Chondrocyte (in vitro differentiated cells): Measurements from ENCODE around the gene KCNAB1. TPM values are rescaled to one million over a fixed set of nuclear protein-coding genes. Genes with fewer than 3 reads are reported as not detected.

Experiments
- DNase-seq: peaks from one replicate; pipeline ENCODE4 v3.0.0; 2021; ENCODE audit warnings: mixed read lengths, low spot score
- H3K27ac Mint-ChIP-seq: one replicate; pipeline ENCODE4 v1.8.0; 2021; ENCODE audit warnings: mild to moderate bottlenecking, moderate library complexity, mixed read lengths; ENCODE audit not compliant: unreplicated experiment
- H3K27me3 Mint-ChIP-seq: 2 replicates; pipeline ENCODE4 v1.8.0; 2021; ENCODE audit warnings: low read depth, mixed read lengths
- H3K36me3 Mint-ChIP-seq: 2 replicates; pipeline ENCODE4 v1.8.0; 2021; ENCODE audit warnings: low read depth, mixed read lengths
- H3K4me1 Mint-ChIP-seq: 2 replicates; pipeline ENCODE4 v1.8.0; 2021; ENCODE audit warnings: low read depth, mild to moderate bottlenecking, mixed read lengths
- H3K4me3 Mint-ChIP-seq: one replicate; pipeline ENCODE4 v1.8.0; 2021; ENCODE audit warnings: mild to moderate bottlenecking, moderate library complexity, mixed read lengths; ENCODE audit not compliant: unreplicated experiment
- H3K9me3 Mint-ChIP-seq: 2 replicates; pipeline ENCODE4 v1.8.0; 2021; ENCODE audit warnings: low read depth, mixed read lengths
- total RNA-seq: library from RNA; stranded (reverse); gene quantifications from 3 replicates; pipeline ENCODE4 v1.2.1, GENCODE V29; 2021
- TF ChIP-seq, protein P1 (sequence below): fragments of 200-600 bp; sonication (generic); IDR thresholded peaks from 2 replicates; pipeline ENCODE4 v1.5.0; 2021; ENCODE audit warnings: antibody characterized with exemption, mild to moderate bottlenecking, moderate library complexity

The KCNAB1 gene
- total RNA-seq, 1 donor from 2014 or later, result 3.4 TPM

DNA sequence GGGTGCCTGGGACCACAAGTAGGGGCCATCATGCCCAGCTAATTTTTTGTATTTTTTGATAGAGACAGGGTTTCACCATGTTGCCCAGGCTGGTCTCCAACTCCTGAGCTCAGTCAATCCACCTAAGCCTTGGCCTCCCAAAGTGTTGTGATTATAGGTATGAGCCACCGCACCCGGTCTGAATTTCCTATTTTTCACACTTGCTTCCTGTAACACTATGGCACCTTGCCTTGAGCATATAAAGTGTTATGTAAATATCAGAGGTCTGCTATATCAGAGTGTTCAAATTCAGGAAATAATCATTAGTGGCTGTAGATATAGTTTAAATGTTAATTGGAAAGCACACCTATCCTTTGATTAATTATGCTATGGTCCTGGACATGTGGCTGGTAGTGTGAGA, 165.2 kb downstream of the KCNAB1 start:
- H3K4me1 Mint-ChIP-seq, result no peaks in the 10 kb centered on the region

DNA sequence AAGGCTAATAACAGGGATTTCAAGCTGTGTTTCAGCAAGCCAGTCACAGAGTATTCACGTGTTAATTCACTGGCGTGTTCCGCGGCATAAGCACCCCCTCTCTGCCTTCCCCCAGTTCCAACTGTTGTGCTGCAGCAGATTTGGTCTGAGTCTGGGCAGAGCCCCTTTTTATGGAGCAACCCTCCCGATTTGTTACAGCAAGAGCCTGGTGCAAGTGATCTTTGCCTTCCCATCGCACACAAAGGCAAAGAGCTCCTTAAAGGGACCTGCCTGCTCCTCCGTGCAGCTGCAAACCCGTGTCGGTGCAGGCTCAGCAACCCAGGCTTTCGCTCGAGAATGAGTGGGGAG, 170.5 kb downstream of the KCNAB1 start:
- Mint-ChIP-seq H3K27ac (no peak overlapping the region), H3K36me3 (peaks cover 3% of the 10 kb centered on the region), H3K4me3 (peak overlapping the region; percentile 67), H3K4me1 (peaks cover 11% of the 10 kb centered on the region), H3K9me3 (no peaks in the 10 kb centered on the region), H3K27me3 (peaks cover 48% of the 10 kb centered on the region)
- TF ChIP-seq, protein P1, sequence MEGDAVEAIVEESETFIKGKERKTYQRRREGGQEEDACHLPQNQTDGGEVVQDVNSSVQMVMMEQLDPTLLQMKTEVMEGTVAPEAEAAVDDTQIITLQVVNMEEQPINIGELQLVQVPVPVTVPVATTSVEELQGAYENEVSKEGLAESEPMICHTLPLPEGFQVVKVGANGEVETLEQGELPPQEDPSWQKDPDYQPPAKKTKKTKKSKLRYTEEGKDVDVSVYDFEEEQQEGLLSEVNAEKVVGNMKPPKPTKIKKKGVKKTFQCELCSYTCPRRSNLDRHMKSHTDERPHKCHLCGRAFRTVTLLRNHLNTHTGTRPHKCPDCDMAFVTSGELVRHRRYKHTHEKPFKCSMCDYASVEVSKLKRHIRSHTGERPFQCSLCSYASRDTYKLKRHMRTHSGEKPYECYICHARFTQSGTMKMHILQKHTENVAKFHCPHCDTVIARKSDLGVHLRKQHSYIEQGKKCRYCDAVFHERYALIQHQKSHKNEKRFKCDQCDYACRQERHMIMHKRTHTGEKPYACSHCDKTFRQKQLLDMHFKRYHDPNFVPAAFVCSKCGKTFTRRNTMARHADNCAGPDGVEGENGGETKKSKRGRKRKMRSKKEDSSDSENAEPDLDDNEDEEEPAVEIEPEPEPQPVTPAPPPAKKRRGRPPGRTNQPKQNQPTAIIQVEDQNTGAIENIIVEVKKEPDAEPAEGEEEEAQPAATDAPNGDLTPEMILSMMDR, result no peak
- no peak for DNase-seq

More for the DNA sequence above, 165.2 kb downstream of the KCNAB1 start:
- no peaks in the 10 kb centered on the region for H3K9me3 Mint-ChIP-seq
- DNase-seq, result no peak
- TF ChIP-seq, protein P1, result no peak
- peaks cover 25% of the 10 kb centered on the region for H3K27me3 Mint-ChIP-seq
- H3K36me3 Mint-ChIP-seq, result peaks cover 4% of the 10 kb centered on the region
- H3K4me3 Mint-ChIP-seq, result no peak overlapping the region
- H3K27ac Mint-ChIP-seq, result no peak overlapping the region

DNA sequence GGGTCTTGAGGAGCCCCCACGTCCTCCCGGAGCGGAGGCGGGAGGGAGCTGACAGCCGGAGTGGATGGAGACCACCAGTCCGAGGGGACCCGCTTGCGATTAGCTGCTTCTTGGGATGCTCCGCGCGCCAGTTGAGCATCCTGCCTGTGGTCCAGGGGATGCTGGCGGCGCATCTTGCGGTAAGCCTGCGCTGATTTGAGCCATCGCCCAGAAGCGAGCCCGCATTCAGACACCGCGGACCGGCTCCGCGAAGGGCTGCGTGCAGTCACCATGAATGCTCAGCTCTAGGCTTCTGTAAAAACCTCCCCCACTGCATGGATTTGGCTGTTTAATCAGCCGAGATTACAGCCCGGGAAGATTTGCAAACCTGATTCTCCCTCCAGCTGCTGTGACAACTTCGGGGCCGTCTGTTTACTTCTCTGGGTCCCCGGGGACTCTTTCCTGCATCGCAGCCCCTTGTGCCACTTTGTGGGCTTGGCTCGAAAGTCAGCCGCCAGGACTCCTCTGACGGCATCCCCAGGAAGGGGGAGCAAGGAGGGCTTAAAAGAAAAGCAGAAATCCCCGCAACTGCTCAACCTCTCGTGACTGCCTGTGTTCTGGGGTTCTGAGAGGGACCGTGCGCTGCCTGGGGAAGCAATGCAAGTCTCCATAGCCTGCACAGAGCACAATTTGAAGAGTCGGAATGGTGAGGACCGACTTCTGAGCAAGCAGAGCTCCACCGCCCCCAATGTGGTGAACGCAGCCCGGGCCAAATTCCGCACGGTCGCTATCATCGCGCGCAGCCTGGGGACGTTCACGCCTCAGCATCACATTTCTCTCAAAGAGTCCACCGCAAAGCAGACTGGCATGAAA, 171.1 kb downstream of the KCNAB1 start:
- Mint-ChIP-seq H3K27ac (no peak overlapping the region), H3K36me3 (peaks cover 3% of the 10 kb centered on the region), H3K4me1 (peaks cover 11% of the 10 kb centered on the region), H3K27me3 (peaks cover 48% of the 10 kb centered on the region), H3K4me3 (peak overlapping the region; percentile 67), H3K9me3 (no peaks in the 10 kb centered on the region)
- TF ChIP-seq, protein P1, result no peak
- DNase-seq, result no peak

DNA sequence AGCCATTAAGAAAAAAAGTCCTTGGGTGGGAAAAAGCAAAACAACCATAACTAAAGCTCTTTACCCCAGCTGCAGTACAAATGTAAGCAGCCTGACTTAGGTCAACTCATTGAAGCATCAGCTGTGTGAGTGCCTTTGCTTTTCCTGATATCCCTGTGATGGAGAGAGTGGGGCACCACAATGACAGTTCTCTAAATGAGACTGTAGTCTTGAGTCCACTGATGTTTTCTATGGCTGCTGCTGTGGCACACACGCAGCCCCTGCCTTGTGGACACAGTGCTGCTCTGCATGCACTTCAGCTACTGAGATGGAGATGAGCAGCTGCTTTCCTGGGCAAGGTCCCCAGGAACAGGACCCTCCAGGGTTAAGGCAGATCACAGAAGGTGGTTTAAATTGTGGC, 173.2 kb downstream of the KCNAB1 start:
- TF ChIP-seq, protein P1, result no peak
- Mint-ChIP-seq H3K27ac (no peak overlapping the region), H3K9me3 (no peaks in the 10 kb centered on the region), H3K4me3 (no peak overlapping the region), H3K4me1 (peaks cover 11% of the 10 kb centered on the region), H3K36me3 (peaks cover 3% of the 10 kb centered on the region), H3K27me3 (peaks cover 40% of the 10 kb centered on the region)
- DNase-seq, result no peak

DNA sequence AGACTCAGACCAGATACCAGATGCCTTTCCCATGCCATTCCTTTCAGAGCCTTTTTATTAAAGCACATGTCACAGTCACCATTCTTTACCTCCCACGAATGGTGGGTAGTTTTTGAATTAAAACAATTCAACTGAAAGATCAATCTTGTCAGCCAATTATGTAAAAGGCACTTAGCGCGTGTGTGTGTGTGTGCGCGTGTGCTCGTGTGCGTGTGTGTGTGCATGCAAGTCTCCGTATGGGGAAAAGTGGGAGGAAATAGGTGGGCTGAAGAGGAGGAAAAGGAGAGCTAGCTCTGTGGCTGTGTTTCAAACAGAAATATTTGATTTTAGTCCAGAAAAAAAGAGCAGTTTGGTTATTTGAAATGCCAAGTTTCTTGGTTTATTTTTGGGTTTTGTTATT, 177.2 kb downstream of the KCNAB1 start:
- peaks cover 3% of the 10 kb centered on the region for H3K9me3 Mint-ChIP-seq
- no peaks in the 10 kb centered on the region for H3K36me3 Mint-ChIP-seq
- H3K4me3 Mint-ChIP-seq, result no peak overlapping the region
- TF ChIP-seq, protein P1, result no peak
- peaks cover 7% of the 10 kb centered on the region for H3K27me3 Mint-ChIP-seq
- H3K4me1 Mint-ChIP-seq, result peaks cover 19% of the 10 kb centered on the region
- H3K27ac Mint-ChIP-seq, result no peak overlapping the region
- no peak for DNase-seq
